Measurements from ENCODE around the gene GFOD2.

The GFOD2 gene

GRCh38 chr16:67647681-67648080, 71.4 kb downstream of the GFOD2 start:
- DNase-seq (ENCODE audit: insufficient read length, low spot score) (no peak), FAIRE-seq (no peak)

- FAIRE-seq: no peak
These were observed 71.9 kb downstream of the GFOD2 start for GRCh38 chr16:67647111-67647651.

GRCh38 chr16:67645397-67646121, 73.6 kb downstream of the GFOD2 start:
- DNase-seq (ENCODE audit: insufficient read length, low spot score) (peak; percentile 27), FAIRE-seq (no peak)

More at GRCh38 chr16:67647111-67647651, 71.9 kb downstream of the GFOD2 start:
- DNase-seq (ENCODE audit: insufficient read length, low spot score): peak; percentile 33

GRCh38 chr16:67644038-67644437, 75.1 kb downstream of the GFOD2 start:
- DNase-seq (ENCODE audit: insufficient read length, low spot score): no peak
- no peak for FAIRE-seq

GRCh38 chr16:67641779-67642708, 77.1 kb downstream of the GFOD2 start:
- FAIRE-seq (no peak), DNase-seq (ENCODE audit: insufficient read length, low spot score) (no peak)

- DNase-seq (ENCODE audit: insufficient read length, low spot score): no peak
- no peak for FAIRE-seq
These were observed 81.5 kb downstream of the GFOD2 start for GRCh38 chr16:67637625-67638024.

- no peak for FAIRE-seq
- no peak for DNase-seq (ENCODE audit: insufficient read length, low spot score)
These were observed 82.4 kb downstream of the GFOD2 start for GRCh38 chr16:67636713-67637112.

GRCh38 chr16:67632415-67633172, 86.5 kb downstream of the GFOD2 start:
- no peak for DNase-seq (ENCODE audit: insufficient read length, low spot score)
- no peak for FAIRE-seq

- FAIRE-seq (no peak), DNase-seq (ENCODE audit: insufficient read length, low spot score) (no peak)
These were observed 90.9 kb downstream of the GFOD2 start for GRCh38 chr16:67628216-67628615.
